ENCODE results near the gene GJA4.

DNA sequence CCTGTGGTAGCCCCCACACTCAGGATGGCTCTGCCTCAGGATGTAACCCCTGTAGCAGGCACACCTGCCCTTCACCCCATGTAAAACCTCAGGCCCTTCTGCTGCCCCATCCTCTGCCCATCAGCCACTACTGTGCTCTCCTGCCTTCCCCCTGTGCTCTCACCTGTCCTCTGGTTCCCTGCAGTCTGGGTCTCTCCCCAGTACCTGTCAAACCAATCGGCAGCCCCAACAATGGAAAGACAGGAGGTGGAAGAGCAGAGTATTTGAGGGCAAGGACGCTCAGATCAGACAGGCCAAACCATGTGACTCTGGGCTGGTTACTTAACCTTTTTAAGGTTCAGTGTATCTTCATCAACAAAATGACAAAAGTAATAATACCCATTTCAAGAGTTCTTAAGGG is 35.8 kb downstream of the GJA4 start:
- TF ChIP-seq, protein P1, sequence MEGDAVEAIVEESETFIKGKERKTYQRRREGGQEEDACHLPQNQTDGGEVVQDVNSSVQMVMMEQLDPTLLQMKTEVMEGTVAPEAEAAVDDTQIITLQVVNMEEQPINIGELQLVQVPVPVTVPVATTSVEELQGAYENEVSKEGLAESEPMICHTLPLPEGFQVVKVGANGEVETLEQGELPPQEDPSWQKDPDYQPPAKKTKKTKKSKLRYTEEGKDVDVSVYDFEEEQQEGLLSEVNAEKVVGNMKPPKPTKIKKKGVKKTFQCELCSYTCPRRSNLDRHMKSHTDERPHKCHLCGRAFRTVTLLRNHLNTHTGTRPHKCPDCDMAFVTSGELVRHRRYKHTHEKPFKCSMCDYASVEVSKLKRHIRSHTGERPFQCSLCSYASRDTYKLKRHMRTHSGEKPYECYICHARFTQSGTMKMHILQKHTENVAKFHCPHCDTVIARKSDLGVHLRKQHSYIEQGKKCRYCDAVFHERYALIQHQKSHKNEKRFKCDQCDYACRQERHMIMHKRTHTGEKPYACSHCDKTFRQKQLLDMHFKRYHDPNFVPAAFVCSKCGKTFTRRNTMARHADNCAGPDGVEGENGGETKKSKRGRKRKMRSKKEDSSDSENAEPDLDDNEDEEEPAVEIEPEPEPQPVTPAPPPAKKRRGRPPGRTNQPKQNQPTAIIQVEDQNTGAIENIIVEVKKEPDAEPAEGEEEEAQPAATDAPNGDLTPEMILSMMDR (IDR thresholded peaks at IDR 0.05) = no peak
- TF ChIP-seq EP300 (IDR thresholded peaks at IDR 0.05) = no peak
- no peak for TF ChIP-seq POLR2AphosphoS5 (IDR thresholded peaks at IDR 0.05)
- no peak for TF ChIP-seq POLR2A (IDR thresholded peaks at IDR 0.05)

All from upper lobe of left lung (tissue), 4 donors.